Renal cortex interstitium (tissue), 11 donors: ENCODE data around the gene THEM5. TPM values are rescaled to one million over a fixed set of nuclear protein-coding genes. Genes with fewer than 3 reads are reported as not detected.

Experiments
- DNase-seq, 11 donors: peaks; one replicate each; pipeline ENCODE4 v3.0.0-alpha.2; 2013; ENCODE audit warnings: low read depth in 9 of 11, low spot score in 4 of 11; ENCODE audit errors: extremely low read depth in 1 of 11
- polyA plus RNA-seq, 3 donors: library from polyadenylated mRNA; unstranded; fragments of 120-200 nt; gene quantifications; one replicate each; pipeline ENCODE4 v1.2.1, GENCODE V29; 2013; ENCODE audit not compliant: insufficient read length in 3 of 3

Gene THEM5
- polyA plus RNA-seq, 3 donors: 0.37 to 1.5 (median 0.84) TPM

- no peak for DNase-seq
Observed at GRCh38 chr1:151846686-151847237, 6.8 kb downstream of the THEM5 start.

- DNase-seq: no peak
Observed at GRCh38 chr1:151846062-151846568, 7.4 kb downstream of the THEM5 start.

- DNase-seq: no peak
Observed at GRCh38 chr1:151843398-151843797, 10.1 kb downstream of the THEM5 start.

GRCh38 chr1:151841141-151841540 is 12.4 kb downstream of the THEM5 start:
- DNase-seq: no peak

GRCh38 chr1:151840421-151840820 is 13.1 kb downstream of the THEM5 start:
- DNase-seq: no peak

GRCh38 chr1:151839457-151840403 is 13.8 kb downstream of the THEM5 start, which contains the start of gene C2CD4D:
Gene C2CD4D (minus strand): TSS chr1:151839820. CDS start chr1:151838989, 831 bp downstream.
- DNase-seq: peak in 2 of 11 donors; percentile 42 to 54

- no peak for DNase-seq
Observed at GRCh38 chr1:151839082-151839412, 14.5 kb downstream of the THEM5 start.

- DNase-seq: no peak
Observed at GRCh38 chr1:151838222-151839081, 15.1 kb downstream of the THEM5 start.

- no peak for DNase-seq
Observed at GRCh38 chr1:151837884-151838221, 15.7 kb downstream of the THEM5 start.

GRCh38 chr1:151837197-151837596 is 16.3 kb downstream of the THEM5 start:
- DNase-seq: no peak

- DNase-seq: no peak
Observed at GRCh38 chr1:151835596-151835995, 17.9 kb downstream of the THEM5 start.

- DNase-seq: no peak
Observed at GRCh38 chr1:151834239-151834638, 19.3 kb downstream of the THEM5 start.

GRCh38 chr1:151833172-151833900 is 20.2 kb downstream of the THEM5 start:
- no peak for DNase-seq

GRCh38 chr1:151832318-151832980 is 21.1 kb downstream of the THEM5 start:
- no peak for DNase-seq

GRCh38 chr1:151831605-151832004 is 21.9 kb downstream of the THEM5 start, which contains the start of gene RORC:
Gene RORC (minus strand): TSS chr1:151831802. CDS start chr1:151831764, 38 bp downstream.
- DNase-seq: no peak

- no peak for DNase-seq
Observed at GRCh38 chr1:151831256-151831591, 22.3 kb downstream of the THEM5 start.

- no peak for DNase-seq
Observed at GRCh38 chr1:151830055-151830454, 23.5 kb downstream of the THEM5 start.

- DNase-seq: no peak
Observed at GRCh38 chr1:151829352-151830046, 24.0 kb downstream of the THEM5 start.
